IPS DF 4.7 (cell line): ENCODE measurements around the gene TNRC6B.
"Not testable (repeated sequence)": the region's sequence is repeated elsewhere in the genome, so short reads cannot be mapped to it uniquely, and the experiment has no call there.

ENCODE experiments used
- DNase-seq: peaks from one replicate; pipeline ENCODE4 v3.0.0-alpha.2; 2013; ENCODE audit warnings: low spot score; ENCODE audit errors: extremely low read depth

Gene TNRC6B

DNA sequence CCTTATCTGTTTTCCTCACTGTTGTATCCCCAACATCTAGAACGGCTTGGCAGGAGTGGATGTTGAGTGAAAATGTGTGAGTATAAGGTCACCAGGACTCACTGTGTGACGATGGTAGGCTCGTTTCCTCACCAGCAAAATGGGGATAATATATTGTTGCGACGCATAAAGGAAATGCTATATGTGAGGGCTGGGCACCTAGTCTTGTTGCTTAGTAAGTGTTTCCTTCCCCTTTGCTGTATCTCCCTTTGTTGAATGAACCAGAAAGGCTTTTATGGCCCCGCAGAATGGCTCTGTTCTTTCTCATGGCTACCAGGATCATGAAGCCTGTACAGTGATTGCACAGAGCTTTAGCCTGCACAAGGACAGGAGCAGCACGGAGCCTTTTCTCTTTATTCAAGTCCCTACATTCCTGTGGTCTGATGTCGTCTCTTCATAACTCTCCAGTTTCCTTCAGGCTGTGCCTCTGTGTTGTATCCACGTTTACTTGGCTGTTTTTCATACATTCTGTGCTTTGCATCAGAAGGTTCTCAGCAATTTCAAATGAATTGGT, 5.4 kb downstream of the TNRC6B start:
- DNase-seq: no peak

- DNase-seq: not testable (repeated sequence)
Measured at GRCh38 chr22:40183603-40184002, 5.9 kb downstream of the TNRC6B start.

GRCh38 chr22:40187389-40187788, 9.7 kb downstream of the TNRC6B start:
- DNase-seq: no peak

GRCh38 chr22:40189997-40190396, 12.3 kb downstream of the TNRC6B start:
- DNase-seq: no peak

GRCh38 chr22:40190501-40190900, 12.8 kb downstream of the TNRC6B start:
- no peak for DNase-seq

DNA sequence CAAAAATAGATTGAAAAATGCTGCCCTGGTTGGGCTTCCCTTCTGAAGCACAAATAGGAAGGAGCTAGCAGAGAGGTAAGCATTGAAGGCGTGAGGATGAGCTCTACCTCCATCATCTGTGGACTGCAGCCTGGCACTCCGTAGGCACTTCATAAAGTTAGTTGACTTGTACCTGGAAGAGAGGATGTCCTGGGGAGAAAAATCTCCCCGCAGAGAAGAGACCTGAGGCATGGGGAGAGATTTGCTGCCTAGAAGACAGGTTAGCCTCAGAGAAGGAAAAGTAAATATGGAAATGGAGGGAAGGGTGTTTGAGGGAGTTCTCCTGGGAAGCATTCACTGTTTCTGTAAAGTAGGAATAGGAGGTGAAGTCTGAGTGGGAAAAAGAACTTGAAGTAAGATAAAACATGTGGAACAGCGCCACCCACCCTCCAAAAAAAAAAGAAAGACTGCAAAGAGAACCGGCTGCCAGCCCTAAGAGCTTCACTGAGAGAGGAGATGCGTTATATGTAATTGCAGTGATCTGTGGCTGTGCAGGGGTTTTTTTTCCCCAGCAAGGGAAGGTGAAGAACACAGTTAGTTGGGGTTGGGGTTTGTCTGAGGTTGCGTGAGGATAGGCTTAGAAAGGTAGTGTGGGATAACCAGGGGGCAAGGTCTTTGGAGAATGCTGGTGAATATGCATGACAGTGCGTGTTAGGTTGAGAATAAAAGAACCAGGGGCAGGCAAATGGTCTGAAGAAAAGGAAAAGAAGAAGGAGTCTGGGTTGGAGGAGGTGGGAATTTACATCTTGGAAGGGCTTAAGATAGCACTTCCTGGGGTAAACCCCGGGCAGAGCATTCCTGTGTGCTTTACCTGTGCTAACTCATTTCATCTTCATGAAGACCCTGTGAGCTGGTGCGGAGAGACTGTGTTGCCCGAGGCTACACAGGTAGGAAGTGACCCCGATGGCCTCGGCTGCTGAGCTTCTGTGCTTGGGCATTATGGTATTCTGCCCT, 16.0 kb downstream of the TNRC6B start:
- DNase-seq: no peak

- DNase-seq: no peak
Measured at GRCh38 chr22:40194656-40195055, 16.9 kb downstream of the TNRC6B start.

GRCh38 chr22:40196628-40197360, 19.1 kb downstream of the TNRC6B start:
- no peak for DNase-seq

DNA sequence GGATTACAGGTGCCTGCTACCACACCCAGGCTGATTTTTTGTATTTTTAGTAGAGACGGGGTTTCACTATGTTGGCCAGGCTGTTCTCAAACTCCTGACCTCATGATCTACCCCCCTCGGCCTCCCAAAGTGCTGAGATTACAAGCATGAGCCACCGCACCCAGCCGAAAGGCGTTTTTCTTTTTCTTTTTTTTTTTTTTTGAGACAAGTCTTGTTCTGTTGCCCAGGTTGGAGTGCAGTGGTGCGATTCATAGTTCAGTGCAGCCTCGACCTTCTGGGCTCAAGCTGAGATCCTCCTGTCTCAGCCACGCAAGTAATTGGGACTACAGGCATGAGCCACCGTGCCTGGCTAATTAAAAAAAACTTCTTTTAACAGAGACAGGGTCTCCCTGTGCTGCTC, 19.7 kb downstream of the TNRC6B start:
- not testable (repeated sequence) for DNase-seq

DNA sequence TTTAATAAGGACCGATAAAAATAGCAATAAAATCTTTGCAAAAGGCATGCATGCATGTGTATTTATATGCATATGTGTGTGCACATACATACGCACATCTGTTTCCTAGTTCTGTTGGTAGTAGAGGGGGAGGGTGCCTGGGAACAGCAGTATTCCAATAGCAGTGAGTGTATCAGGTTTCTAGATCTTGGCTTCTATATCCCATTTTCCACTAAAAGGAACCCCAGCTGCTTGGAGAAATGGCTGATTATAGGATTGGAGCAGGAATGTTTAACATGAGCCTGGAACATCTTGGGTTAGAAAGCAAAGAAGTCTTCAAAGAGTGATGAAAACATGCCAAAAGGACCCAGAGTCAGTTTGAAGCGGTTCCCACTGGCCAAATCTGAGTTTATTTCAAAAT, 21.0 kb downstream of the TNRC6B start:
- no peak for DNase-seq

DNA sequence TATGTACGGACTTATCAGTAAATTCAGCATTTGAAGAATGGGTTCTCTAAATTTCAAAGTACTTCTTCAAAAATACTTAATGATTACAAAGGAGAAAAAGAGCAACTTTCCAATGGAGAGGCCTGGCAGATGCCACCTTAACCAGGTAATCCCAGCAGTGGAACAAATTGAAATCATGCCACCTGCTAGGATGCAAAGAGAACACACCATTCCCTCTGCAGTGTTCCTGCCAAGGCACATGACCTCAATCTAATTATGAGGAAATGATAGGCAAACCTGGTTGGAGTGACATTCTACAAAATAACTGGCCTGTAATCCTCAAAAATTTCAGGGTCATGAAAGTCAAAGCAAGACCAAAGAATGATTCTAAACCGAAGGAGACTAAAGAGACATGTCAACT, 21.5 kb downstream of the TNRC6B start:
- no peak for DNase-seq

GRCh38 chr22:40199852-40200251, 22.1 kb downstream of the TNRC6B start:
- DNase-seq: no peak

DNA sequence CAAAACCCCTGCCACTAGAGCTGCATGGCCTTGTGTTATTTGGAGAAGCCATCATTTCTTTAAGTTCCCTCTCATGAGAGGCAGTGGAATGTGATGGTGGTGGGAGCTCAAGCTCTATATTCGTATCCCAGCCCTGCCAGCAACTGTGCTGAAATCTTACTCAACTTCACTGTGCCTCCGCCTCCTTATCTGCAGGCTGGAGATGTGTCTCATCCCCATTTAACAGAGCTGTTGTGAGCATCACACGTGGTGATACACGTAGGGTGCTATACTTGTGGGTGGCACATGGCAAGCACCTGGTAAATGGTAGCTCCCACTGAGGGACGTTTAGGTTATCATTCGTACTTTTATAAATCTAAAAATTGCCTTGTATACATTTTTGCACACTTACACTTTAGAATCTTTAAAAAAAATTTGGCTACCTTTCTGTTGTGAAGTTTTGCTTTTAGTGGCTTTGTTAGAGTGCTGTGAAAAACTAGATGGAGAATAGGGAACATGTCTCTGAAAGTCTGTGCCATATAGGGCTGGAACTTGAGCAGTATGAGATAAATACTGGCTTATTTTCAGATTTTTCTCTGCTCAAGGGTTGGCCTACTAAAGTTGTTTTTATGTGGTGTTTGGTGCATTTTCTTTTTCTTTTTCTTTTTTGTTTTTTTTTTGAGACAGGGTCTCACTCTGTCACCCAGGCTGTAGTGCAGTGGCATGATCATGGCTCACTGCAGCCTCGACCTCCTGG, 23.2 kb downstream of the TNRC6B start:
- no peak for DNase-seq

GRCh38 chr22:40202225-40202944, 24.7 kb downstream of the TNRC6B start:
- DNase-seq: no peak

DNA sequence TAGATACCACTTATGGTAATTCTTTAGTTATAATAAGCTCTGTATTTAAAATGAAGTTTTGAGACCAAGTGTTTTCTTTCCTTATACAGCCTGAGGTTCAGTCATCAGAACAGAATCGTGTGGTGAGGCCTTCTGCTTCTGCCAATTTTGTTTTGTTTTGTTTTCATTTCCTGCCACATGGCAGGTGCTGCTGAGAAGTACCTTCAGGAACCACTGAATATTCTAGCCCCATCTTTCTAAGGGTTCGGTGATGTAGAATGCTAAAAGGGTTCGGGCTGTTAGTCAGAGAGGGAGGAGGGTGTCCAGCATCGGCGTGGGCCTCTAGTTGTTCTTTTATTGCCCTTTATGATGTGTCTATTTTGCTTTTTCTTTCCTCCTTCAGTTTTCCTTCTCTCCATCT, 25.8 kb downstream of the TNRC6B start:
- no peak for DNase-seq

- DNase-seq: no peak
Measured at GRCh38 chr22:40204321-40205116, 26.8 kb downstream of the TNRC6B start.

DNA sequence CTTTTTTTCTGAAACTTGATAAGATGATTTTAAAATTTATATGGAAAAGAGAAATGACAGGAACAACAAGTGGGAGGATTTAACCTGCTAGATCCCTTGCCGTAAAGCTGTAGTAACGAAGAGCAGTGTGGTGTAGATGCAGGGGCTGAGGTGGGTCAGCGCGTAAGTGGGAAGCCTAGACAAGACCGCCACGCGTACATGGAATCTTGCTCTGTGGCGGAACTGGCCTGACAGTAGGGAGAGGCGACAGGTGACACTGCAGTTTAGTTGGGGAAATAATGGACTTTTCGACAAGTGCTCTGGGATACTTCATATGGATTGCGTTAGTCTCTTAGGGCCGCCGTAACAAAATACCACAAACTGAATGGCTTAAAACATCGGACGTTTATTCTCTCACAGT, 28.8 kb downstream of the TNRC6B start:
- no peak for DNase-seq

- no peak for DNase-seq
Measured at GRCh38 chr22:40210818-40211217, 33.1 kb downstream of the TNRC6B start.

- no peak for DNase-seq
Measured at GRCh38 chr22:40211476-40212054, 33.8 kb downstream of the TNRC6B start.

- no peak for DNase-seq
Measured at GRCh38 chr22:40212121-40212520, 34.4 kb downstream of the TNRC6B start.
